NCI-H345 treated with DMSO at 0.1 percent for 48 hours (cell line): ENCODE data around the gene ABCB6.
A peak's percentile ranks its signal among the peaks of the same experiment; 100 is the strongest.

Experiments
- DNase-seq: peaks from one replicate; lab custom pipeline; 2025; ENCODE audit not compliant: unreplicated experiment; lab: John Stamatoyannopoulos, UW

The ABCB6 gene

GRCh38 chr2:219186754-219187456 is 31.9 kb downstream of the ABCB6 start:
- no peak for DNase-seq

- DNase-seq: no peak
These were observed 34.6 kb downstream of the ABCB6 start for GRCh38 chr2:219184121-219184520.

DNA sequence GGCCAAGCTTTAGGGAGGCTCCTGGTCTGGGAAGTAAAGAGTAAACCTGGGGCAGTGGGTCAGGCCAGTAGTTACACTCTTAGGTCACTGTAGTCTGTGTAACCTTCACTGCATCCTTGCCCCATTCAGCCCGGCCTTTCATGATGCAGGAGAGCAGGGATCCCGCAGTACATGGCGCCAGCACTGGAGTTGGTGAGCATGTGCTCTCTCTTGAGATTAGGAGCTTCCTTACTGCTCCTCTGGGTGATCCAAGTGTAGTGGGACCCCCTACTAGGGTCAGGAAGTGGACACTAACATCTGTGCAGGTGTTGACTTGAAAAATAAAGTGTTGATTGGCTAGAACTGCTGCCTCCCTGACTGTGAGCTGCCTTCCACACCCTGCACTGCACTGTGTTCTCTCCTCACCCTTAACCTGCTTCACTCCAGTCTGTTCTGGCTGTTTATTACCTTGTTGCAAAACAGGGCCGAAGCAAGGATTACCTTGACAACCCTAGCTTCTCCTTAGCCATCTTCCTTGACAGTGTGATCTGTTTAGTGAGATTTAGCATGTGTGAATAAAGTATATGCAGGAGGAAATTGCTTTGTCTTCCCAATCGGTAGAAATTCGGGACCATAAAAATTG is 35.5 kb downstream of the ABCB6 start:
- no peak for DNase-seq

- no peak for DNase-seq
These were observed 36.2 kb downstream of the ABCB6 start for GRCh38 chr2:219182331-219183150.

DNA sequence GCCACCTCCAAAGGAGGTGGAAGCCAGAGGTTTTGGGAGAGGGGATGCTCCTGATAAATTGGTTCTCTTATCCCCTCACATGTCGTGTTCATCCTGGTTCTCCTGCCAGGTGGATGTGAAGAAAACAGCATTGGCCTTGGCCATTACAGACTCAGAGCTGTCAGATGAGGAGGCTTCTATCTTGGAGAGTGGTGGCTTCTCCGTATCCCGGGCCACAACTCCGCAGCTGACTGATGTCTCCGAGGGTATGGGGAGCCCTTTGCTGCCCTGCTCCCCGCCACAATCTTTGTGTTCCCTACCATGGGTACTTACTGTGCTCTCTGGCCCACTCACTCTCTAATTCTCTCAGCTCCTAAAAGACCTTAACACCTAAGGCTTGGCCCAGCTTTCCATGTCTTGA is 37.2 kb downstream of the ABCB6 start:
- no peak for DNase-seq

- DNase-seq: no peak
These were observed 37.8 kb downstream of the ABCB6 start for GRCh38 chr2:219180961-219181360.

GRCh38 chr2:219179601-219180465 is 38.9 kb downstream of the ABCB6 start:
- DNase-seq: no peak

GRCh38 chr2:219178377-219179175 is 40.2 kb downstream of the ABCB6 start:
- no peak for DNase-seq

- DNase-seq: peak; percentile 78
These were observed 41.0 kb downstream of the ABCB6 start, which contains the start of gene RETREG2 for GRCh38 chr2:219177552-219178376. RETREG2 (plus strand) TSS chr2:219178275; CDS start chr2:219178353, 78 bp downstream.

DNA sequence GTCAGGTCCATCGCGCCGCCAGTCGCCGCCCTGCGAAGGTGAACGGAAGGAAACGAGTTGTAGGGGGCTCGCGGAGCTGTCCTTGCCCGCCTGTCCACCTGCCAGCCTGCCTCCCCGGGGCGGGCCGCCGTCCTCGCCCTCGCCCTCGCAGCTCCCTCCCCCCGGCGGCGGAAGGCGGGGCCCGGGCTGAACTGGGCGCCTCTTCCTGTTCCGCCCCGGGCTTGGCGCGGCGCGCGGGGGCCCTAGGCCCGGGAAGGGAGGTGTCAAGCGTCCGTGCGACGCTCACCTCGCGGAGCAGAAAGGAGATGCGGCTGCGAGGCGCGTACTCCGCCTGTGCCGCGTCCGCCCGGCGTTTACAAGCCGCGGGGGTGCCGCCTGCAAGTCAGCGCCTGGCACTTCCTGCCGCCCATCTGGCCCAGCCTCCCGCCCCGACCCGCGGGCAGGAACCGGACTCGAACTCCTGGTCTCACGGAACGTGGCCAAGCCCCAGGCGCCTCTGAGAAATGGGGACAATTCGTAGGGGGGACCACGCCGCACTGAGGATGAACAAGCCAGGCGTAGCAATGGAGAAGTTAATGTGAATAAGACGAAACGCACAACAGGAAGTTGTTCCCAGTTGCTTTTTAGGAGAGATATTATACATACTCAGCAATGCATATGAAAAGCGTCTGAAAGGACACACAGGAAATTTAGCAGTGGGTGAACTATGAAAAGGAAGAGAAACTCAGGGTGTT is 41.8 kb downstream of the ABCB6 start, which contains the start of gene CNPPD1:
Gene CNPPD1 (minus strand): TSS at position 108 of the 734 bp plus-strand sequence. CDS start 97 bp downstream, at position 11.
- DNase-seq: peak; percentile 63

- DNase-seq: no peak
These were observed 42.6 kb downstream of the ABCB6 start for GRCh38 chr2:219175928-219176817.

GRCh38 chr2:219175486-219175885 is 43.3 kb downstream of the ABCB6 start:
- no peak for DNase-seq

DNA sequence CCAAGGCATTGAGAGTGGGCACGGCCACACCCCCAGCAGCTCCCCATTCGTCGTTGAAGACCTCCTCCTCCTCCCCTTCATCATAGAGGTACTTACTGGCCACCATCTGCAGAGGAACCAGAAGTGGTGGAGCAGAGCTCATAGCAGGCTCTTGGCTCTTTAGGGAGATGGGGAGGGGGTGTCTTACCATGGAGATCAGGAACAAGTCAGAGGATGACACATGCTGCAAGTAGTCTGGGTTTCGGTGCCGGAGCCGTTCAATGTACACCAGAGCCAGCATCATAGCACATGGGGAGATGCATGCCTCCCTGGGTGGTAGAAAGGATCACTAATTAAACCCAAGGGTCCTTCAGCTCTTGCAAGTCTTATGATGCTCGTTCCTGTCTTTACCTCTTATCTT is 44.0 kb downstream of the ABCB6 start:
- no peak for DNase-seq

GRCh38 chr2:219174146-219174545 is 44.6 kb downstream of the ABCB6 start:
- DNase-seq: no peak

- no peak for DNase-seq
These were observed 45.6 kb downstream of the ABCB6 start for GRCh38 chr2:219173176-219173575.

GRCh38 chr2:219172231-219173154 is 46.3 kb downstream of the ABCB6 start:
- no peak for DNase-seq
